Stimulated activated CD4-positive, alpha-beta T cell treated with anti-CD3 and anti-CD28 coated beads, TNF-alpha, amount 100 ng/mL, for 1 hour (primary cell): Measurements from ENCODE around the gene PPEF1.

Experiments
- DNase-seq, 3 donors: peaks; one replicate each; pipeline ENCODE4 v3.0.0-alpha.2; 2020; ENCODE audit warnings: low read depth in 3 of 3, low spot score in 1 of 3

The PPEF1 gene

DNA sequence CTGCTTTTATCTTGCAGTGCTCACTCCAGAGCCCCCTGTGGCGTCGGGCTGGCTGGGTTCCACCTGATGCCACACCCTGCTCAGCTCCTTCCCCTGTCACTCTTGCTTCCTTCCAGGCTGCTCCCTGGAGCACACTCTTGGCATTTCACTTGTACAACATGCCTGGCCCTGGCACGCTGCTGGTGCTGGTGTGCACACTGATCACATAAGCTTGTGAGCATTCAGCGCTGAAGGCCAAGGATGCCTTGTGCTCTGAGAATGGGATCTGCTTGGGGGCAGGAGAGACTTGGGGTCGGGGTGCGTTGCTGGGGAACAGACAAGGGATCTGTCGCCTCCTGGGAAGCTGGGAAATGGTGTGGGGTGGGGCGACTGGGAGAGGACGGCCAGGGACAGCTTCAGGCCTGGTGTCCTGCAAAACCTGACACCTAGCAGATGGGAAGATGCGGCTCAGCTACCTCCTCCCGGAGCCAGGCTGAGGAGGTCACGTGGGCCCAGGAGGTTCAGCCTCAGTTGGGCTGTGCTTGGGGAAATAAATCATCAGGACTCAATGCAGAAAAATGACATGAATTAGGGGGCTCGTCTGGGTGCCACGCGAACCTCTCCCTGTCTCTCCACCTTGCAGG, 167.9 kb downstream of the PPEF1 start:
- DNase-seq: no peak

DNA sequence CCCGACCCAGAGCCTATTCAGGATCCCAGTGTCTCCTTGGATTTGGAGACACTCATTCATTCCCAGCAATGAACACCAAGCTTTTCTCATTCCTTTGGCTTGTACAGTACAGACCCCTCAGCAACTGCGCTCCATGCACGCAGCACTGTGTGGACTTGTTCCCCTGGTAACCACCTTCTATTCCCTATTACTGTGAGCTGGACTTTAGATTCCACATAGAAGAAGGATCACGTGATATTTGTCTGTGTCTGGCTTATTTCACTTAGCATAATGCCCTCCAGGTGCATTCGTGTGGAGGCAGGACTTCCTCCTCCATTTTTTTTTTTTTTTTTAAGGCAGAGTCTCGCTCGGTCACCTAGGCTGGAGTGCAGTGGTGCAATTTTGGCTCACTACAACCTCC, 170.0 kb downstream of the PPEF1 start:
- DNase-seq: no peak
